H1 (cell line): Measurements from ENCODE around the gene MAGOH. TPM values are rescaled to one million over a fixed set of nuclear protein-coding genes. Genes with fewer than 3 reads are reported as not detected.

ENCODE experiments used
- ATF3 ChIP-seq: IDR thresholded peaks from 2 replicates; pipeline ENCODE4 v1.6.1; 2011; ENCODE audit warnings: low read depth, mild to moderate bottlenecking, low read length; ENCODE audit not compliant: insufficient read depth
- KDM1A ChIP-seq: fragments of 200-600, 300-600 bp; sonication (generic); IDR thresholded peaks from 2 replicates; pipeline ENCODE4 v1.7.1; 2016; ENCODE audit warnings: mild to moderate bottlenecking, low read length, borderline replicate concordance
- NANOG ChIP-seq: IDR thresholded peaks from 2 replicates; pipeline ENCODE4 v1.6.1; 2011; ENCODE audit warnings: low read length, low read depth, mild to moderate bottlenecking, inconsistent platforms; ENCODE audit not compliant: insufficient read depth, poor library complexity, severe bottlenecking
- RXRA ChIP-seq: IDR thresholded peaks from 2 replicates; pipeline ENCODE4 v1.6.1; 2011; ENCODE audit warnings: low read depth, mild to moderate bottlenecking, low read length, moderate library complexity; ENCODE audit not compliant: insufficient read depth
- polyA plus RNA-seq, 7 experiments: library from polyadenylated mRNA; depleted of rRNA in 3 of 7; stranded (reverse) in 5 of 7; unstranded in 2 of 7; fragments of >200 nt in 5 of 7; fragments of 200-250 nt in 2 of 7; gene quantifications; 1 replicate in 5 of 7; 2 replicates in 1 of 7; 4 replicates in 1 of 7; pipeline versions ENCODE4 v1.2.1 to v1.2.3, GENCODE V29; 2011 to 2013; ENCODE audit warnings: missing spikeins in 2 of 7, mixed read lengths in 2 of 7
- total RNA-seq: library from RNA; stranded (reverse); fragmentation: NEBNext Ultra II Directional; extraction: Animal tissue kit (Norgen Biotek cat#: 25700); gene quantifications from 2 replicates; pipeline ENCODE4 v1.2.1, GENCODE V29; 2021
- TF ChIP-seq, protein P1 (sequence below): fragments of 300-600 bp; sonication (generic); IDR thresholded peaks from 2 replicates; pipeline ENCODE4 v1.7.1; 2012; ENCODE audit warnings: low read length, moderate library complexity, mild to moderate bottlenecking, inconsistent platforms; ENCODE audit not compliant: insufficient replicate concordance

MAGOH gene
- total and polyA plus RNA-seq, 2 of the 8 experiments (the other 6 are each of a cell fraction or from before 2014, with no cell fraction given) = 46.9 to 74.3 TPM

GRCh38 chr1:53238197-53239155 is at the start of gene MAGOH (continued):
- TF ChIP-seq, protein P1, sequence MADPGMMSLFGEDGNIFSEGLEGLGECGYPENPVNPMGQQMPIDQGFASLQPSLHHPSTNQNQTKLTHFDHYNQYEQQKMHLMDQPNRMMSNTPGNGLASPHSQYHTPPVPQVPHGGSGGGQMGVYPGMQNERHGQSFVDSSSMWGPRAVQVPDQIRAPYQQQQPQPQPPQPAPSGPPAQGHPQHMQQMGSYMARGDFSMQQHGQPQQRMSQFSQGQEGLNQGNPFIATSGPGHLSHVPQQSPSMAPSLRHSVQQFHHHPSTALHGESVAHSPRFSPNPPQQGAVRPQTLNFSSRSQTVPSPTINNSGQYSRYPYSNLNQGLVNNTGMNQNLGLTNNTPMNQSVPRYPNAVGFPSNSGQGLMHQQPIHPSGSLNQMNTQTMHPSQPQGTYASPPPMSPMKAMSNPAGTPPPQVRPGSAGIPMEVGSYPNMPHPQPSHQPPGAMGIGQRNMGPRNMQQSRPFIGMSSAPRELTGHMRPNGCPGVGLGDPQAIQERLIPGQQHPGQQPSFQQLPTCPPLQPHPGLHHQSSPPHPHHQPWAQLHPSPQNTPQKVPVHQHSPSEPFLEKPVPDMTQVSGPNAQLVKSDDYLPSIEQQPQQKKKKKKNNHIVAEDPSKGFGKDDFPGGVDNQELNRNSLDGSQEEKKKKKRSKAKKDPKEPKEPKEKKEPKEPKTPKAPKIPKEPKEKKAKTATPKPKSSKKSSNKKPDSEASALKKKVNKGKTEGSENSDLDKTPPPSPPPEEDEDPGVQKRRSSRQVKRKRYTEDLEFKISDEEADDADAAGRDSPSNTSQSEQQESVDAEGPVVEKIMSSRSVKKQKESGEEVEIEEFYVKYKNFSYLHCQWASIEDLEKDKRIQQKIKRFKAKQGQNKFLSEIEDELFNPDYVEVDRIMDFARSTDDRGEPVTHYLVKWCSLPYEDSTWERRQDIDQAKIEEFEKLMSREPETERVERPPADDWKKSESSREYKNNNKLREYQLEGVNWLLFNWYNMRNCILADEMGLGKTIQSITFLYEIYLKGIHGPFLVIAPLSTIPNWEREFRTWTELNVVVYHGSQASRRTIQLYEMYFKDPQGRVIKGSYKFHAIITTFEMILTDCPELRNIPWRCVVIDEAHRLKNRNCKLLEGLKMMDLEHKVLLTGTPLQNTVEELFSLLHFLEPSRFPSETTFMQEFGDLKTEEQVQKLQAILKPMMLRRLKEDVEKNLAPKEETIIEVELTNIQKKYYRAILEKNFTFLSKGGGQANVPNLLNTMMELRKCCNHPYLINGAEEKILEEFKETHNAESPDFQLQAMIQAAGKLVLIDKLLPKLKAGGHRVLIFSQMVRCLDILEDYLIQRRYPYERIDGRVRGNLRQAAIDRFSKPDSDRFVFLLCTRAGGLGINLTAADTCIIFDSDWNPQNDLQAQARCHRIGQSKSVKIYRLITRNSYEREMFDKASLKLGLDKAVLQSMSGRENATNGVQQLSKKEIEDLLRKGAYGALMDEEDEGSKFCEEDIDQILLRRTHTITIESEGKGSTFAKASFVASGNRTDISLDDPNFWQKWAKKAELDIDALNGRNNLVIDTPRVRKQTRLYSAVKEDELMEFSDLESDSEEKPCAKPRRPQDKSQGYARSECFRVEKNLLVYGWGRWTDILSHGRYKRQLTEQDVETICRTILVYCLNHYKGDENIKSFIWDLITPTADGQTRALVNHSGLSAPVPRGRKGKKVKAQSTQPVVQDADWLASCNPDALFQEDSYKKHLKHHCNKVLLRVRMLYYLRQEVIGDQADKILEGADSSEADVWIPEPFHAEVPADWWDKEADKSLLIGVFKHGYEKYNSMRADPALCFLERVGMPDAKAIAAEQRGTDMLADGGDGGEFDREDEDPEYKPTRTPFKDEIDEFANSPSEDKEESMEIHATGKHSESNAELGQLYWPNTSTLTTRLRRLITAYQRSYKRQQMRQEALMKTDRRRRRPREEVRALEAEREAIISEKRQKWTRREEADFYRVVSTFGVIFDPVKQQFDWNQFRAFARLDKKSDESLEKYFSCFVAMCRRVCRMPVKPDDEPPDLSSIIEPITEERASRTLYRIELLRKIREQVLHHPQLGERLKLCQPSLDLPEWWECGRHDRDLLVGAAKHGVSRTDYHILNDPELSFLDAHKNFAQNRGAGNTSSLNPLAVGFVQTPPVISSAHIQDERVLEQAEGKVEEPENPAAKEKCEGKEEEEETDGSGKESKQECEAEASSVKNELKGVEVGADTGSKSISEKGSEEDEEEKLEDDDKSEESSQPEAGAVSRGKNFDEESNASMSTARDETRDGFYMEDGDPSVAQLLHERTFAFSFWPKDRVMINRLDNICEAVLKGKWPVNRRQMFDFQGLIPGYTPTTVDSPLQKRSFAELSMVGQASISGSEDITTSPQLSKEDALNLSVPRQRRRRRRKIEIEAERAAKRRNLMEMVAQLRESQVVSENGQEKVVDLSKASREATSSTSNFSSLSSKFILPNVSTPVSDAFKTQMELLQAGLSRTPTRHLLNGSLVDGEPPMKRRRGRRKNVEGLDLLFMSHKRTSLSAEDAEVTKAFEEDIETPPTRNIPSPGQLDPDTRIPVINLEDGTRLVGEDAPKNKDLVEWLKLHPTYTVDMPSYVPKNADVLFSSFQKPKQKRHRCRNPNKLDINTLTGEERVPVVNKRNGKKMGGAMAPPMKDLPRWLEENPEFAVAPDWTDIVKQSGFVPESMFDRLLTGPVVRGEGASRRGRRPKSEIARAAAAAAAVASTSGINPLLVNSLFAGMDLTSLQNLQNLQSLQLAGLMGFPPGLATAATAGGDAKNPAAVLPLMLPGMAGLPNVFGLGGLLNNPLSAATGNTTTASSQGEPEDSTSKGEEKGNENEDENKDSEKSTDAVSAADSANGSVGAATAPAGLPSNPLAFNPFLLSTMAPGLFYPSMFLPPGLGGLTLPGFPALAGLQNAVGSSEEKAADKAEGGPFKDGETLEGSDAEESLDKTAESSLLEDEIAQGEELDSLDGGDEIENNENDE = no peak
- TF ChIP-seq NANOG (no peak), KDM1A (no peak), RXRA (no peak), ATF3 (peak; percentile 93)
